Measurements from ENCODE around the gene TCERG1L.

TCERG1L gene

DNA sequence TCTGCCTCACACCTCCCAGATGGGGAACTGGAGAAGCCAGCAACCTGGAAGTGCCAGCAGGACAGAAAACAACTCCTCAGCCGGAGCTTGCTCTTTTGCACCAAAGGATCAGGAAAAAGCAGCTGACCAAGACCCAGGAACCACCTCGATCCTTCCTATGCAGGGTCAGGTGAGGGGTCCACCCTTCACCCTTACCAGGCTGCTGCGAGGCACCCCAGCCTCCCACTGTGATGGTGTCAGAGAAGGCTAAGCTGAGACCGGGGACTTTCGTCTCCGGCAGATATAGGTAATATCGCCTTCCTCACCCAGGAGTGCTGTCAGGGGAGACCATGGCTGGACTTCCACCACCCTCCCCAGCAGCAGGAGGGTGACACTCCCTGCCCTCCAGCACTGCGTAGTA is 254.7 kb downstream of the TCERG1L start:
- Histone ChIP-seq H3K14ac (ENCODE audit: low read length in 2 of 2) (no peak overlapping the region), H3K4me1 (ENCODE audit: control insufficient read depth, insufficient read depth, low read depth, low read length) (no peaks in the 10 kb centered on the region)

DNA sequence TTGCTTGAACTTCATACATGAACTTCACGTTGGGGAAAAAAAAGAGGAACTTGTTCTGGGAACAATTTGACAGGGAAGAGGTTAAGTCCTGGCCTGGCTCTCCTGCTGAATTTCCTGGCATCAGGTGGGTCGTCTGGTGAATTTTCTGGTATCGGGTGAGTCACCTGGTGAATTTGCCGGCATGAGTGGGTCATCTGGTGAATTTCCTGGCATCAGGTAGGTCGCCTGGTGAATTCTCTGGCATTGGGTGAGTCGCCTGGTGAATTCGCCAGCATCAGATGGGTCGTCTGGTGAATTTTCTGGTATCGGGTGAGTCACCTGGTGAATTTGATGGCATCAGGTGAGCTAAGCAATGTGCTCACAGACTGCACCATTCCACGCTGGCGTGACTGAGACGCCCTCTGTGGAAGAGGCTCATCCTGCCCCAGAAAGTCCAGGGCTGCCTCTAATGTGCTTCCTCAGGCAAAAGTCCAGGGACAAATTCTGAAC is 255.4 kb downstream of the TCERG1L start:
- H2BK12ac ChIP-seq (ENCODE audit: low read length in 2 of 2): no peak overlapping the region
- H3K14ac ChIP-seq (ENCODE audit: low read length in 2 of 2): no peak overlapping the region
- no peak overlapping the region for H3K4me2 ChIP-seq (ENCODE audit: low read length, poor library complexity, severe bottlenecking)
- 71% methylated on average over 12 of the region's 12 CpGs for WGBS
- no peak overlapping the region for H4K8ac ChIP-seq (ENCODE audit: low read length)
- no peak overlapping the region for H2BK120ac ChIP-seq (ENCODE audit: low read depth, low read length)
- no peaks in the 10 kb centered on the region for H3K27me3 ChIP-seq (ENCODE audit: control insufficient read depth in 1 of 2, insufficient read depth in 1 of 2, low read length in 2 of 2)
- H2BK15ac ChIP-seq (ENCODE audit: low read depth, poor library complexity, severe bottlenecking): no peak overlapping the region
- DNase-seq: no peak
- no peak overlapping the region for H4K91ac ChIP-seq (ENCODE audit: low read length)
- no peaks in the 10 kb centered on the region for H3K4me1 ChIP-seq (ENCODE audit: control insufficient read depth, insufficient read depth, low read depth, low read length)
- no peak overlapping the region for H2AFZ ChIP-seq (ENCODE audit: low read depth, low read length)
- H3K79me1 ChIP-seq (replicated peaks; ENCODE audit: low read length, poor library complexity, severe bottlenecking): no peaks in the 10 kb centered on the region
- H3K4me3 ChIP-seq (ENCODE audit: insufficient read depth in 1 of 2, low read depth in 1 of 2, low read length in 2 of 2): no peak overlapping the region
- no peaks in the 10 kb centered on the region for H3K36me3 ChIP-seq (ENCODE audit: control insufficient read depth in 1 of 2, insufficient read depth in 2 of 2, low read depth in 1 of 2, low read length in 2 of 2)
- H3K9me3 ChIP-seq (ENCODE audit: control insufficient read depth, low read length): peaks cover 20% of the 10 kb centered on the region
- H3K18ac ChIP-seq (ENCODE audit: low read depth in 1 of 2, low read length in 2 of 2): no peak overlapping the region
- no peak overlapping the region for H3K27ac ChIP-seq (ENCODE audit: low read length, poor library complexity, severe bottlenecking)
- H3K23ac ChIP-seq (ENCODE audit: low read length in 2 of 2): no peak overlapping the region
- H3K9ac ChIP-seq (ENCODE audit: low read length): no peak overlapping the region
- H3K4ac ChIP-seq (ENCODE audit: low read depth in 1 of 2, low read length in 2 of 2): no peak overlapping the region
- no peak overlapping the region for H2BK5ac ChIP-seq (ENCODE audit: low read depth, low read length, poor library complexity, severe bottlenecking)
- no peak overlapping the region for H2AK5ac ChIP-seq (ENCODE audit: low read length, severe bottlenecking)

More for the DNA sequence above, 254.7 kb downstream of the TCERG1L start:
- no peak overlapping the region for H2BK15ac ChIP-seq (ENCODE audit: low read depth, poor library complexity, severe bottlenecking)
- H2AFZ ChIP-seq (ENCODE audit: low read depth, low read length): no peak overlapping the region
- no peak overlapping the region for H3K4ac ChIP-seq (ENCODE audit: low read depth in 1 of 2, low read length in 2 of 2)
- no peak for DNase-seq
- H3K18ac ChIP-seq (ENCODE audit: low read depth in 1 of 2, low read length in 2 of 2): no peak overlapping the region
- H2BK120ac ChIP-seq (ENCODE audit: low read depth, low read length): no peak overlapping the region
- WGBS: 85% methylated on average over 8 of the region's 8 CpGs
- H3K9ac ChIP-seq (ENCODE audit: low read length): no peak overlapping the region
- no peak overlapping the region for H2BK12ac ChIP-seq (ENCODE audit: low read length in 2 of 2)
- no peak overlapping the region for H3K4me2 ChIP-seq (ENCODE audit: low read length, poor library complexity, severe bottlenecking)
- no peak overlapping the region for H3K23ac ChIP-seq (ENCODE audit: low read length in 2 of 2)
- no peaks in the 10 kb centered on the region for H3K27me3 ChIP-seq (ENCODE audit: control insufficient read depth in 1 of 2, insufficient read depth in 1 of 2, low read length in 2 of 2)
- H3K9me3 ChIP-seq (ENCODE audit: control insufficient read depth, low read length): peaks cover 20% of the 10 kb centered on the region
- H4K8ac ChIP-seq (ENCODE audit: low read length): no peak overlapping the region
- no peak overlapping the region for H3K4me3 ChIP-seq (ENCODE audit: insufficient read depth in 1 of 2, low read depth in 1 of 2, low read length in 2 of 2)
- H3K79me1 ChIP-seq (replicated peaks; ENCODE audit: low read length, poor library complexity, severe bottlenecking): no peaks in the 10 kb centered on the region
- no peaks in the 10 kb centered on the region for H3K36me3 ChIP-seq (ENCODE audit: control insufficient read depth in 1 of 2, insufficient read depth in 2 of 2, low read depth in 1 of 2, low read length in 2 of 2)
- no peak overlapping the region for H3K27ac ChIP-seq (ENCODE audit: low read length, poor library complexity, severe bottlenecking)
- H2BK5ac ChIP-seq (ENCODE audit: low read depth, low read length, poor library complexity, severe bottlenecking): no peak overlapping the region
- H4K91ac ChIP-seq (ENCODE audit: low read length): no peak overlapping the region
- no peak overlapping the region for H2AK5ac ChIP-seq (ENCODE audit: low read length, severe bottlenecking)

DNA sequence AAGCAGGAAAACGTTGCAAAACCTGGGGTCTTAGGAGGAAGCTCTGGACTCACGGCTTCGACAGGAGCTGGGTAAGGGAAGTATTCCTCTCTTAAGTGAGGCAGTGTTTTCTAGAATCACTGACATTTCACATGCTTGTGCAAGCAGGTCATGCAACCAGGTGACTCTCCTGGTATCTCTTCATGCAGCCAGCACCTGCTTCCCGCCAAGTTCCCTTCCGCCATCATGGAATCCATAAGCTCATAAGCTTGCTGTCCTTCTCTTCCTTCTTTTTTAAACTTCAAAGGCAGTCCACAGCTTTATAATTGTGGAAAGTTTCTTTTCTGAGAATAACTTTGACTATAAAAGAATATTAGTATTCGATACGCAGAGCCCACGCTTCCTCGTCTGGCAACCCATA is 256.1 kb downstream of the TCERG1L start:
- H3K4me2 ChIP-seq (ENCODE audit: low read length, poor library complexity, severe bottlenecking): no peak overlapping the region
- H3K9ac ChIP-seq (ENCODE audit: low read length): no peak overlapping the region
- no peak overlapping the region for H2BK120ac ChIP-seq (ENCODE audit: low read depth, low read length)
- H3K27ac ChIP-seq (ENCODE audit: low read length, poor library complexity, severe bottlenecking): no peak overlapping the region
- H3K14ac ChIP-seq (ENCODE audit: low read length in 2 of 2): no peak overlapping the region
- H3K23ac ChIP-seq (ENCODE audit: low read length in 2 of 2): no peak overlapping the region
- no peaks in the 10 kb centered on the region for H3K79me1 ChIP-seq (replicated peaks; ENCODE audit: low read length, poor library complexity, severe bottlenecking)
- H2AK5ac ChIP-seq (ENCODE audit: low read length, severe bottlenecking): no peak overlapping the region
- no peak overlapping the region for H4K8ac ChIP-seq (ENCODE audit: low read length)
- H3K27me3 ChIP-seq (ENCODE audit: control insufficient read depth in 1 of 2, insufficient read depth in 1 of 2, low read length in 2 of 2): no peaks in the 10 kb centered on the region
- H2BK15ac ChIP-seq (ENCODE audit: low read depth, poor library complexity, severe bottlenecking): no peak overlapping the region
- H2AFZ ChIP-seq (ENCODE audit: low read depth, low read length): no peak overlapping the region
- H3K4ac ChIP-seq (ENCODE audit: low read depth in 1 of 2, low read length in 2 of 2): no peak overlapping the region
- no peaks in the 10 kb centered on the region for H3K4me1 ChIP-seq (ENCODE audit: control insufficient read depth, insufficient read depth, low read depth, low read length)
- no peak overlapping the region for H4K91ac ChIP-seq (ENCODE audit: low read length)
- 83% methylated on average over 8 of the region's 9 CpGs for WGBS
- DNase-seq: no peak
- H3K9me3 ChIP-seq (ENCODE audit: control insufficient read depth, low read length): peaks cover 20% of the 10 kb centered on the region
- no peaks in the 10 kb centered on the region for H3K36me3 ChIP-seq (ENCODE audit: control insufficient read depth in 1 of 2, insufficient read depth in 2 of 2, low read depth in 1 of 2, low read length in 2 of 2)
- no peak overlapping the region for H3K18ac ChIP-seq (ENCODE audit: low read depth in 1 of 2, low read length in 2 of 2)
- H2BK12ac ChIP-seq (ENCODE audit: low read length in 2 of 2): no peak overlapping the region
- no peak overlapping the region for H2BK5ac ChIP-seq (ENCODE audit: low read depth, low read length, poor library complexity, severe bottlenecking)
- no peak overlapping the region for H3K4me3 ChIP-seq (ENCODE audit: insufficient read depth in 1 of 2, low read depth in 1 of 2, low read length in 2 of 2)

DNA sequence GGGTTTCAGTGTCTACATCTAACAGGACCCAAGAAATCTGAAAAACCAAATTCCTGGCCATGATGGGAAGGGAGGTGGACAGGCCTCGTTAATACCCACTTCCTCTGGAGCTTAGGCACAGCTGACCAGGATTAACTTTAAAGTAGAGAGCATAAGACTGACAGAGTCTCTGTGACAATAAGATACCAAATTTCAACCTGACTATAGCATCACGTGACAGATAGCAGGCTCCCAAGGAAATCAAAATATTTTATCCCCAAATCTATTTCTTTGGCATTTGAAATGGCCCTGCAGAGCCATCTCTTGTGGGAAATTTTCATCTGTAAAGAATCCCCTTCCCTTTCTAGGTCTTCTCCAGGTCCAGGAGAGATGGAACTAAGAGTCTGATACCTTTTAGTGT is 258.3 kb downstream of the TCERG1L start:
- Histone ChIP-seq H3K36me3 (ENCODE audit: control insufficient read depth in 1 of 2, insufficient read depth in 2 of 2, low read depth in 1 of 2, low read length in 2 of 2) (no peaks in the 10 kb centered on the region), H3K79me1 (replicated peaks; ENCODE audit: low read length, poor library complexity, severe bottlenecking) (no peaks in the 10 kb centered on the region), H3K27ac (ENCODE audit: low read length, poor library complexity, severe bottlenecking) (no peak overlapping the region), H3K23ac (ENCODE audit: low read length in 2 of 2) (no peak overlapping the region), H2BK120ac (ENCODE audit: low read depth, low read length) (no peak overlapping the region), H3K9ac (ENCODE audit: low read length) (no peak overlapping the region), H2AFZ (ENCODE audit: low read depth, low read length) (no peak overlapping the region), H2AK5ac (ENCODE audit: low read length, severe bottlenecking) (no peak overlapping the region), H3K4ac (ENCODE audit: low read depth in 1 of 2, low read length in 2 of 2) (no peak overlapping the region), H2BK15ac (ENCODE audit: low read depth, poor library complexity, severe bottlenecking) (no peak overlapping the region), H3K9me3 (ENCODE audit: control insufficient read depth, low read length) (peaks cover 13% of the 10 kb centered on the region), H3K4me1 (ENCODE audit: control insufficient read depth, insufficient read depth, low read depth, low read length) (no peaks in the 10 kb centered on the region), H2BK12ac (ENCODE audit: low read length in 2 of 2) (no peak overlapping the region), H3K4me3 (ENCODE audit: insufficient read depth in 1 of 2, low read depth in 1 of 2, low read length in 2 of 2) (no peak overlapping the region), H2BK5ac (ENCODE audit: low read depth, low read length, poor library complexity, severe bottlenecking) (no peak overlapping the region), H3K27me3 (ENCODE audit: control insufficient read depth in 1 of 2, insufficient read depth in 1 of 2, low read length in 2 of 2) (no peaks in the 10 kb centered on the region), H3K18ac (ENCODE audit: low read depth in 1 of 2, low read length in 2 of 2) (no peak overlapping the region), H4K91ac (ENCODE audit: low read length) (no peak overlapping the region), H3K4me2 (ENCODE audit: low read length, poor library complexity, severe bottlenecking) (no peak overlapping the region), H3K14ac (ENCODE audit: low read length in 2 of 2) (no peak overlapping the region), H4K8ac (ENCODE audit: low read length) (no peak overlapping the region)
- 43% methylated on average over 2 of the region's 2 CpGs for WGBS
- no peak for DNase-seq

Data from mesenchymal stem cell (in vitro differentiated cells and primary cell).